Activated T-helper 17 cell treated with anti-CD3 and anti-CD28 coated beads, Interleukin-2, amount 50 U/mL, for 72 hours (primary cell): ENCODE measurements around the gene EIF1. TPM values are rescaled to one million over a fixed set of nuclear protein-coding genes. Genes with fewer than 3 reads are reported as not detected.
"Not testable (repeated sequence)": the region's sequence is repeated elsewhere in the genome, so short reads cannot be mapped to it uniquely, and the experiment has no call there.

Experiments
- ATAC-seq: fragments of 150-1000 bp; cut with Tn5 transposase; replicated peaks from 2 replicates; pipeline ENCODE4 v1.10.0; 2021; ENCODE audit warnings: mild to moderate bottlenecking, moderate library complexity
- H3K27ac Mint-ChIP-seq: one replicate; pipeline ENCODE4 v1.8.0; 2022; ENCODE audit warnings: mixed read lengths
- H3K27me3 Mint-ChIP-seq: one replicate; pipeline ENCODE4 v1.8.0; 2022; ENCODE audit warnings: mixed read lengths
- H3K36me3 Mint-ChIP-seq: one replicate; pipeline ENCODE4 v1.8.0; 2022; ENCODE audit warnings: low read depth, mild to moderate bottlenecking, mixed read lengths
- H3K4me1 Mint-ChIP-seq: one replicate; pipeline ENCODE4 v1.8.0; 2022; ENCODE audit warnings: mixed read lengths
- H3K4me3 Mint-ChIP-seq: one replicate; pipeline ENCODE4 v1.8.0; 2022; ENCODE audit warnings: mild to moderate bottlenecking, mixed read lengths
- H3K9me3 Mint-ChIP-seq: one replicate; pipeline ENCODE4 v1.8.0; 2022; ENCODE audit warnings: mixed read lengths
- total RNA-seq, 2 donors: library from RNA; stranded (reverse); gene quantifications; one replicate each; pipeline ENCODE4 v1.2.3, GENCODE V29; 2022

EIF1 gene
- total RNA-seq, 2 donors from 2014 or later, result 925 to 935 TPM

DNA sequence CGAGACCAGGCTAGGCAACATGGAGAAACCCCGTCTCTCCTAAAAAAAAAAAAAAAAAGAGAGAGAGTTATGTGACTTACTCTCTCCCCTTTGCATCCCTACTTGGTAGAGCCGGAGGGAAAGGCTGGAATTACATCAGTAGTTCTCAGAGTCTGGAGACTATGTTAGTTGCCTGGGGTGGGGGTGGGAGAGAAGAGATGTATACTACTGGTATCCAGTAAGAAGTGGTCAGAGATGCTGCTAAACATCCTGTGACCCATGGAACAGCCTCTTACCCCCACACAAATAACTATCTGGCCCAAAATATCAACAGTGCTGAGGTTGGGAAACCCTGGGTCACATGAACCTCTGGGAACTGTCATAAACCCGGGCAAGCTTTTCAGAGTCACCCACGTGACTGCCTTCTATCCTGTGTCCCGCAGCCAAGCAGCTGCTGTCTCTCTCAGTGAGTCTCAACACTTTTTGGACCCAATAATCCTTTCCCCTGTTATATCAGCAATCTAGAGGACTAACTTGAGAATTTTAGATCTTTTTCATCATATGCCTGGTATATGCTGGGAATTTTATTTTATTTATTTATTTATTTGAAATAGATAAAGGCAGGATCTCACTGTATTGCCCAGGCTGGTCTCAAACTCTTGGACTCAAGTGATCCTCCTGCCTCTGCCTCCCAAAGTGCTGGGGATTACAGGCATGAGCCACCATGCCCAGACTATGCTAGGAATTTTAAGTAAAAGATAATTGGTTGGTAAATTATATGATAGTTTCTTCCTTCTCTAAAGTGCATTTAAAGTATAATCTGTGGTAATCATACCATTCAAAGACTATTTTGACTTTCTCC is 8.7 kb downstream of the EIF1 start:
- no peak overlapping the region for H3K4me3 Mint-ChIP-seq
- H3K9me3 Mint-ChIP-seq, result no peaks in the 10 kb centered on the region
- no peaks in the 10 kb centered on the region for H3K27me3 Mint-ChIP-seq
- H3K4me1 Mint-ChIP-seq, result peaks cover 7% of the 10 kb centered on the region
- peaks cover 38% of the 10 kb centered on the region for H3K36me3 Mint-ChIP-seq
- no peak overlapping the region for H3K27ac Mint-ChIP-seq
- ATAC-seq, result no peak

DNA sequence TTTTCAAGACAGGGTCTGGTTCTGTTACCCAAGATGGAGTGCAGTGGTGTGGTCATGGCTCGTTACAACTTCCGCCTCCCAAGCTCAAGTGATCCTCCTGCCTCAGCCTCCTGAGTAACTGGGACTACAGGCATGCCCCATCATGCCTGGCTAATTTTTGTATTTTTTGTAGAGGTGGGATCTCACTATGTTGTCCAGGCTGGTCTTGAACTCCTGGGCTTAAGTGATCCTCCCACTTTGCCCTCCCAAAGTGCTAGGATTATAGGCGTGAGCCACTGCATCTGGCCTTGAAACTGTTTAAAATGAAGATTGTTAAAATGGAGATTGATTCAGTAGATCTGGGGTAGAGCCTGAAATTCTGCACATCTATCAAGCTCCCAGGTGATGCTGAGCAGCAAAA is 12.2 kb downstream of the EIF1 start:
- ATAC-seq, H3K27me3 Mint-ChIP-seq, H3K9me3 Mint-ChIP-seq, H3K4me3 Mint-ChIP-seq, H3K27ac Mint-ChIP-seq, H3K36me3 Mint-ChIP-seq, H3K4me1 Mint-ChIP-seq: not testable (repeated sequence)

DNA sequence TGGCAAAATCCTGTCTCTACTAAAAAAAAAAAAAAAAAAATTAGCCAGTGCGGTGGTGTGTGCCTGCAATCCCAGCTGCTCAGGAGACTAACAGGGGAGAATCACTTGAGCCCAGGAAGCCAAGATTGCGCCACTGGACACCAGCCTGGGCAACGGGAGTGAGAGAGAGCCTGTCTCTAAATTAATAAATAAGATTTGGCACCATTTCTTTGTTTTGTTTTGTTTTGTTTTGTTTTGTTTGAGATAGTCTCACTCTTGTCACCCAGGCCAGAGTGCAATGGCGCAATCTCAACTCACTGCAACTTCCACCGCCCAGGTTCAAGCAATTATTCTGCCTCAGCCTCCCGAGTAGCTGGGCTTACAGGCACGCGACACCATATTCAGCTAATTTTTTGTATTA is 14.0 kb downstream of the EIF1 start:
- H3K9me3 Mint-ChIP-seq, result no peaks in the 10 kb centered on the region
- H3K4me3 Mint-ChIP-seq, result no peak overlapping the region
- ATAC-seq, result no peak
- peaks cover 4% of the 10 kb centered on the region for H3K4me1 Mint-ChIP-seq
- H3K27ac Mint-ChIP-seq, result no peak overlapping the region
- H3K36me3 Mint-ChIP-seq, result no peaks in the 10 kb centered on the region
- no peaks in the 10 kb centered on the region for H3K27me3 Mint-ChIP-seq

DNA sequence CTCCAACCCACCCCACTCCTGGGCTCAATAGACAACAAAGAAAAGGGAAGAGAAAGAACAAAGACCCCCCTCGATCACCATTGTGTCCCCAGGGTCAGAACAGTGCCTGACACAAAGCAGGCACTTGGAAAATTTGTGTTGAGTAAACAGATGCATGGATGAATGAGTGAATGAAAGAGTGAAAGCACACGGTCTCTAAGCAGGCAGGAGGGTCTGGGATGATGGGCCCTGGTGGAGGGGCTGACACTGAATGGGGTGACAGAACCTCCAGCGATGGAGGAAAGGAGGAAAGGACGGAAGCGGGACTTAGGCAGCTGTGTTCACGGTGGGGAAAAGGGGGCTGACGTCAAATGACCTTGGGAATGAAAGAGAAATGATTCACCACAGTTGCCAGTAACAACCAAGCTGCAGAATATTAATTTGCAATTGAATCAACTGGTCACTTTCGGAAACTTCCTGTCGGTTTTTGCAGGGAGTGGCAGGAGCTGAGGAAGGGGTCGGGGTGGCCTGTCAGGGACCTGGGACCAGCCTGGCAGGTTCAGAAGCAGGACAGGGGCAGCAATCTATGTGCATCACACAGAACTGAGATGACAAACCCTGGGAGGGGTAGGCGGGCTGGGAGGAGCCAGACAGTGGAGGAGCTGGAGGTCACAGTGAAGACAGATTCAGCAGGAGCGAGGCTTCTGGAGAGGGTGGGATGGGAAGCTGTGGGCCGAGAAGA is 16.7 kb downstream of the EIF1 start:
- Mint-ChIP-seq H3K36me3 (no peaks in the 10 kb centered on the region), H3K4me3 (no peak overlapping the region), H3K9me3 (no peaks in the 10 kb centered on the region), H3K27ac (no peak overlapping the region), H3K4me1 (peaks cover 4% of the 10 kb centered on the region), H3K27me3 (peaks cover under 1% of the 10 kb centered on the region)
- no peak for ATAC-seq

DNA sequence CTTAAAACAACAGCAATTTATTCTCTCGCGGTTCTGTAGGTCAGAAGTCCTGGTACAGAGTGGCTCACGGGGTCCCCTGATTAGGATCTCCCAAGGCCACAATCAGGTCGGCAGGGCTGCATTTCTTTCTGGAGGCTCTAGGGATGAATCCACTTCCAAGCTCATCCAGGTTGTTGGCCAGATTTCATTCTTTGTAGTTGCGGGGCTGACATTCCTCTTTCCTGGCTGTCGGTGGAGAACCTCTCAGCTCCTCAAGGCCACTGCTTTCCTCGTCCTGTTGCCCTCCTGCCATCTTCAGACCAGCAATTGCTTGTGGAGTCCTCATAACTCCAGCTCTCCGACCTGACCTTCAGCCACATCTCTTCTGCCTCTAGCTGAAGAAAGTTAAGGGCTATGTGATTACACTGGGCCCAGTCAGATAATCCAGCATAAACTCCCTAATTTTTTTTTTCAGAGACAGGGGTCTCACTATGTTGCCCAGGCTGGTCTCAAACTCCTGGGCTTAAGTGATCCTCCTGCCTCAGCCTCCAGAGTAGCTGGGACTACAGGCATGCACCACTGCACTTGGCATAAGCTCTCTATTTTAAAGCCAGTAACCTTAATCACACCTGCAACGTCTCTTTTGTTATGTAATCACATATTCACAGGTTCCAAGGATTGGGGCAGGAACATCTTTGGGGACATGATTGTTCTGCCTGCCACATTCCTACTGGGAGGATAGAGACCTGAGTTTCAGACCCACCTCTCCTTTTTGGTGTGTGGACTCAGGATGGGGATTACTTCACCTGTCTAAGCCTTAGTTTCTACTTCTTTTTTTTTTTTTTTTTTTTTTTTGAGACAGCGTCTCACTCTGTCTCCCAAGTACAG is 19.4 kb downstream of the EIF1 start:
- Mint-ChIP-seq H3K27me3 (peaks cover 8% of the 10 kb centered on the region), H3K4me1 (peaks cover 4% of the 10 kb centered on the region), H3K4me3 (no peak overlapping the region), H3K36me3 (no peaks in the 10 kb centered on the region), H3K27ac (no peak overlapping the region), H3K9me3 (no peaks in the 10 kb centered on the region)
- no peak for ATAC-seq

DNA sequence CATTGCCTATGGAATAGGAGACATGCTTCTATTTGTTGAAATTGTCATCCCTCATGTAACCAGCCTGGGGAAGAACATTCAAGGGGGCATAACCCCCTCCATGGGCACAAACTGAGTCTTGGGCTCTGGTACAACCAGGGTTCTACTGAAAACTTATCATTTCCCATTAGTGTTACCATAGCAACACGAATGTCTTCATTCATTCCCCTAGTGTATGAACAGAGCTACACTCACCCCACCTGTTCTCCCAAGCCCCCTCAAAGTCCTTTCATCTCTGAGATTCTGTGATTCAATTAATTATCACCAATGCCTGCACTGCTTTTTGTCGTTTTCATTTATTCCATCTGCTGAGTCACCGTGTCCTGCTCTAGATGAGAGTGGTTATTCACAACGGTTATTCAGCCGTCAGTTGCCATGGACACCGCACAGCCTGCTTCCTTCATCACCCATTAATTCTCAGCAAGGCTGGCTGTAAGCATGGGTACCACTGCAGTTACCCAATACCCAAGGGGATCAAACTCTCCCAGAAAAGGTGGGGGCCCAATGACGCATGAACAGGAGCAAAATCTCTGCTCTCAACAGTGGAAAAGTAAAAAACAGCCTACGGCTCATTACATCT is 21.9 kb downstream of the EIF1 start:
- Mint-ChIP-seq H3K4me3 (no peak overlapping the region), H3K9me3 (no peaks in the 10 kb centered on the region), H3K27me3 (peaks cover 8% of the 10 kb centered on the region), H3K27ac (no peak overlapping the region), H3K4me1 (no peaks in the 10 kb centered on the region), H3K36me3 (no peaks in the 10 kb centered on the region)
- ATAC-seq, result peak; percentile 76

DNA sequence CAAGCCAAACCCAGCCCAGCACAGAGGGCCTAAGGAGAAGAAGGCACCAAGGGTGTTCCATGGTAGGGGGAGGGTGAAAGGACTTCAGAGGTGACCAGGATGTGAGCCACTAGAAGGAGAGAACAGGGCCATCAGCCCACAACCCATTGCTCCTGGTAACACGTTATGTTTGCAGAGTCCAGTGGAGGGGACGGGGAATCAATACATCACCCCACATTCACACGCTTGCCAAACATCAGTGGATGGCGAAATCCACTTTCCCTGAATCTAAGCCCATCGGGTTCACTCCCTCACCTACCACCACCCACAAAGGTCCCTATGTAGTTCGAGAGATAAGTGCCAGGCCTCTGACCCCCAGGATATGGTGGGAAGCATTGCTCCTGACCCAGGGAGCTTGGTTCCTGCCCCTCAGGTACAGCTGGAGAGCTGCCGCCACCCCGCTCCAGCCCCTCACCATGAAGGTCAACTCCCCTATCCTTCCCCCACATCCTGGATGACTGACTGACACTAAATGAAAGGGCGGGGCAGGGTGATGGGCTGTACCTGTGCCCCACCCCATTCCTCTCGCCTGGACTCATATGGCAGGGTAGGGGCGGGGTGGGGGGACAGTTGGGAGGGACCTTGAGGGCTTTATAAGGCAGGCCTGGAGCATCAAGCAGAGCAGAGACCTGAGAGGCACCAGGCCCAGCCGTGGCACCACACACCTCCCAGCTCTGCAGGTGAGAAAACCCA is 23.1 kb downstream of the EIF1 start, which contains the start of gene GAST:
GAST (plus strand) TSS at position 663 of the 732 bp plus-strand sequence. CDS start 3,106 bp downstream, outside the sequence.
- H3K9me3 Mint-ChIP-seq, result no peaks in the 10 kb centered on the region
- no peak within 1 kb of the TSS for H3K4me3 Mint-ChIP-seq
- no peak within 1 kb of the TSS for H3K27ac Mint-ChIP-seq
- no peak for ATAC-seq
- no peaks in the 10 kb centered on the region for H3K4me1 Mint-ChIP-seq
- H3K27me3 Mint-ChIP-seq, result peaks cover 8% of the 10 kb centered on the region
- no peaks in the 10 kb centered on the region for H3K36me3 Mint-ChIP-seq

DNA sequence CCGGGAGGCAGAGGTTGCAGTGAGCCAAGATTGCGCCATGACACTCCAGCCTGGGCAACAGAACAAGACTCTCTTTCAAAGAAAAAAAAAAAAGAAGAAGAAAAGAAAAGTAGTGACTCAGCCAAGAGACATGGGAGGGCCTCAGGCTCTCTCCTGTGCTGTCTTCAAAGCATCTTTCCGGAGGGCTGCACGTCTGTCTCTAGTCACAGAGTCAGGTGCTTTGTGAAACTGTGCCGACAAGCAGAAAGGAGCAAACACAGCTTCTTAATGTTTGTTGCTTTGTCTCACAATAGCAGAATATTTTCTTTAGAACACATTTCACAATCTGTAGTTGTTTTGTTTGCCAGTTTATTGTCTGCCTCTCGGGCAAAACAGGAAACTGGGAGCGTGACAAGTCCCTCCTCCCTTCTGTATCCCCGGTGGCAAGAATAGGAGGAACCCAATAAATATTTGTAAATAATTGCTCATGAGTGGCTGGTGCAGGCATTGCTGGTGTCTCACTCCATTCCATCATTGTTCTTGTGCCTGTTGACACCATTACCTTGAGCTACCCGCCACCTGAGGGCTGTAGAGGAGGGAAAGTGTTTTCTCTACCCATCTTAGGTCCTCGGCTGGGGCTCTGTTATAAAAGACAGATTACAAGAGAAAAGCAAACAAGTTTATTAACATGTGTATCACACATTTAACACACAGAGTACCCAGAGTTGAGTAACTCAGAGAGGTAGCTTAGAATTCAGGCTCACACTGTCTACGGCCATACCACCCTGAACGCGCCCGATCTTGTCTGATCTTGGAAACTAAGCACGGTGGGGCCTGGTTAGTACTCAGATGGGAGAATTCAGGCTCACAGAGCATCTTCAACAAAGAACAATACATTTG is 29.0 kb downstream of the EIF1 start:
- ATAC-seq, result peak; percentile 69
- Mint-ChIP-seq H3K4me3 (peak overlapping the region; percentile 47), H3K27me3 (peaks cover 6% of the 10 kb centered on the region), H3K36me3 (no peaks in the 10 kb centered on the region), H3K27ac (peak overlapping the region; percentile 72), H3K4me1 (no peaks in the 10 kb centered on the region), H3K9me3 (no peaks in the 10 kb centered on the region)

DNA sequence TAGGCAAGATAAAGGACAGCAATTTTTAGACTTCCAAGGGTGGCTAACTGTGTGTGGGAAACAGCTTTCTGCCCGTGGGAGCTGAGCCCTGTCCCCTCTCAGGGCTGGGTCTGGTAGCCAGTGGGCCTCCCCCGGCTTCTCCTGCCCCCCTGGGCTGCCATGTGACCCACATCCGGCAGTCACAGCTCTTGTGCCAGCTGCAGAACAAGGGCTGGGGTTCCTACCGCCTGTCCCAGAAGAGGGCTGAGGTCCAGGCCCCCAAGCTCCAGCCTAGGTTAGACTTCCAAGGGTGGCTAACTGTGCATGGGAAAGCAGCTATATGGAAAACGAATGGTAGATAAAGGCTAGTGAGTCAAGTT is 29.6 kb downstream of the EIF1 start:
- H3K4me1 Mint-ChIP-seq, result no peaks in the 10 kb centered on the region
- H3K9me3 Mint-ChIP-seq, result no peaks in the 10 kb centered on the region
- peak overlapping the region; percentile 72 for H3K27ac Mint-ChIP-seq

DNA sequence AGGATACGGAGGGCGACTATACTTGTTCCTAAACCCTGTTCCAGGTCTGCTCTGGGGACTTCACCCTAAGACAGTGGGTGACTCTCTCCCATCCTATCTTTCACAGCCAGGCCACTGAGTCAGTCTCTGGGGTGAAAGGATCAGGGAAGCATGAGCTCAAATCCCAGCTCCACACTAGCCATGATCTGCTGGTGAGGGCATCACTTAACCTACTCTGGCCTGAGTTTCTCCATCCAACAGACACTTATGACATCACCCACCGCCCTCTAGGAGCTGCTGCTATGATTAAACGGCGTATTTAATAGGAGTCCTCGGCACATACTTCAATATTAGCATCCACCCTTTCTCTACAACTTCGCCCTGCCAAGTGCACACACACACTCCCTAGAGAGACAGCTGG is 33.5 kb downstream of the EIF1 start:
- Mint-ChIP-seq H3K27ac (no peak overlapping the region), H3K4me1 (no peaks in the 10 kb centered on the region), H3K4me3 (no peak overlapping the region), H3K9me3 (no peaks in the 10 kb centered on the region), H3K36me3 (no peaks in the 10 kb centered on the region), H3K27me3 (peaks cover 10% of the 10 kb centered on the region)
- ATAC-seq, result no peak

More for the DNA sequence above, 29.6 kb downstream of the EIF1 start:
- ATAC-seq, result no peak
- peaks cover 5% of the 10 kb centered on the region for H3K27me3 Mint-ChIP-seq
- H3K36me3 Mint-ChIP-seq, result no peaks in the 10 kb centered on the region
- no peak overlapping the region for H3K4me3 Mint-ChIP-seq

DNA sequence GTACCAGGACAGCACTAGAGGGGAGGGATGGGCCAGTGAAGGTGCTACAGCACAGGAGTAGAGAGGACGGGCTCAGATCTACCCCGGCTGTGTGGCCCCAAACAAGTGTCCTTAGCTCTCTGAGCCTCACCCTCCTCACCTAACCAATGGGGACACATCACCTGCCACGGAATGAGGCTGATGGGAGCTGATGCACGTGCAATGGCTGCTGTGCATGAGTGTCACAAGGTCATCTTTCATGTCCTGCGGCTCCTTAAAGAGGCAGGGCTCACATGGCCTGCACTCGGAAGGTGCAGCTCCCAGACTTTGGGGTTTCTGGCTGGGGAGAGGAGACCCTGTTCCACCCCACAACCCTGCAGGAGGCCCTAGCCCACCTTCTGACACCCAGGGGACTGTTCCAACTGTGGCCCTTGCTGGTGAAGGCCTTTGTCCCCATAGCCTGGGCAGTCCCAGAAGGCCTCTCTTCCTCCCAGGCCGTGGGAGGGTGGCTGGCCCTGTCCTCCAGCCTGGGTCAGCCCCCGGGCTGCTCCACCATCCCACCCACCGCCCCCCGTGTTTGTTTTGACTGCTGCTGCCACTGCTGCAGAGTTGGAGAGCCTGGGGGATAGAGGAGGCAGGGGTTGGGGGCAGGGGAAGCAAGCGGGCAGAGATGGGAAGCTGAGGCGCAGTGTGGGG is 35.3 kb downstream of the EIF1 start:
- no peak overlapping the region for H3K4me3 Mint-ChIP-seq
- peaks cover 10% of the 10 kb centered on the region for H3K27me3 Mint-ChIP-seq
- H3K9me3 Mint-ChIP-seq, result no peaks in the 10 kb centered on the region
- ATAC-seq, result no peak
- no peaks in the 10 kb centered on the region for H3K36me3 Mint-ChIP-seq
- H3K4me1 Mint-ChIP-seq, result no peaks in the 10 kb centered on the region
- no peak overlapping the region for H3K27ac Mint-ChIP-seq

DNA sequence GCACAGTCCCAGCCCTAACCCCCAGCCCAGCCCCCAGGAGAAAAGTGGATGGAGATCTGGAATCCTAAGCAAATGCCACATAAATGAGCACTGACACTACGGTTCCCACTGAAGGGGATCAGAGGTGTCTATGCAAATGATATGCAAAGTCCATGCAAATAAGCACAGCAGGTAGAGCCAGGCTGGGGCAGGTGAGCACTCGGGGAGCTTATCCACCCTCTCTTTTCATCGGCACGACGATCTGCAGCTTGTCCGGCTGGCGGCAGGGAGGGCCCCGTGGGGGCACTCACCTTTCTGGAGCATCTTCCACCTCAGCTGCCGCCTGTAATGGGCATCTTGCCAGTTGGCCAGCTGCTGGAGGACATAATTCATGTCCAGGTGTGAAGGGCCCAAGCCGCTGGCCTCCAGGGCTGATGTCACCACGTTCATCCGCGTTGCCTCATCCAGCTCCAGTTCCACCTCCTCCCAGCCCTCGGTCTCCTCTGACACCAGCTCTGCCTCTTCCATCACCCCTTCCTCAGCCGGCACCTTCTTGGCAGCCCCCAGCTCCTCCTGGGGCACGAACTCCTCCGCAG is 35.9 kb downstream of the EIF1 start:
- peaks cover 10% of the 10 kb centered on the region for H3K27me3 Mint-ChIP-seq
- no peak overlapping the region for H3K27ac Mint-ChIP-seq
- ATAC-seq, result no peak
- no peak overlapping the region for H3K4me3 Mint-ChIP-seq
- H3K9me3 Mint-ChIP-seq, result no peaks in the 10 kb centered on the region
- no peaks in the 10 kb centered on the region for H3K4me1 Mint-ChIP-seq
- H3K36me3 Mint-ChIP-seq, result no peaks in the 10 kb centered on the region
